Hindlimb muscle (tissue), 1 donor: ENCODE results near the gene SLC19A1. TPM values are rescaled to one million over a fixed set of nuclear protein-coding genes. Genes with fewer than 3 reads are reported as not detected.

Experiments used
- DNase-seq: peaks from one replicate; pipeline ENCODE4 v3.0.0-alpha.2; 2013
- polyA plus RNA-seq: library from polyadenylated mRNA; unstranded; fragments of 120-200 nt; gene quantifications from one replicate; pipeline ENCODE4 v1.2.1, GENCODE V29; 2013; ENCODE audit not compliant: insufficient read length

SLC19A1 gene
- polyA plus RNA-seq, 1 donor, result 8.1 TPM

DNA sequence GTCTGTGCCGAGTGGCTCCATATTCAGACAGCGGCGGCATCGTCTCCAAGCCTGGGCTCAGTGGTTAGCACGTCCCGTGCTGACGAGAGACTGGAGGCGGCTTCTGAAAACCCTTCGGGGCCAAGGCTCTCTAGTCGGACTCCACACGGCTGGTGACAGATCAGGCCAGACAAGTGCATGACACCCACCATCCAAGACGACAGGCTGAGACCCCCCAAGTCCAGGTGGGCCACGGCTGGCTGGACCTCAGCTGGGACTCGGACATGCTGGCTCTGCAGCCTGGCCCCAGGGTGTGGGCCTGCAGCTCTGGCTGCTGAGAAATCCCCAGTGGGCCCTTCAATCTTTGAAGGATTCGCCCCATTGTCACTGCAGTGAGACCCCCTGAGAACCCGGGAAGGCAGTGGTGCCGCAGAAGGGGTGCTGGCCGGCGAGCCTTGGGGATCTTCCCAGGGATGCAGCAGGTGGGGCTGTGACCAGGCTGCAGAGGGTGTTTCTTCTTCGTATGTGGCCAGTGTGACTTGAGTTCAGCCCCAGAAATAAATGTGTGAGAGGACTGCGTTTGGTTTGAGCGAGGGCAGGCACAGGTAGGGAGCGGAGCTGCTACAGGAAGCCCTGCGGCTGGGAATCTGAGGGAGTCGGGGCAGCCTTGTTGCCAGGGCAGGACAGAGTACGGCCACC, 15.9 kb upstream of the SLC19A1 start:
- no peak for DNase-seq

DNA sequence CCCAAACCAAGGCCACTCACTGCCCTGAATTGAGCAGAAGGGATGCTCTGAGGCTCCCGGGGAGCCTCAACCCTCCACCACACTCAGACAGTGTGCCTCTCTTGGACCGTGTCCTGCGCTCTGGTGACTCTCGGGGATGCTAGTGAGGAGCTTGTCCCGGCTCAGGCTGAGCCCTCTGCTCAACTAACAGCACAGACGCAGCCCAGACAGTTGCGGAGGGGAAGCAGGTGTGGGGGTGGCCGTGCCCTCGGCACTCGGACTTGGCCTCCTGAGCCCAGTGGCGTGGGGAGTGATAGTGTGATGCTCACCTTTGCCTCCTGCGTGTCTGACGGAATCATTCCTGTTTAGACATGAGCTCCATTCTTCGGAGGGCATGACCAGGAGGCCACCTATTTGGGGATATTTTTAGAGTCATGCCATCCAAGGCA, 15.4 kb upstream of the SLC19A1 start:
- DNase-seq, result no peak

DNA sequence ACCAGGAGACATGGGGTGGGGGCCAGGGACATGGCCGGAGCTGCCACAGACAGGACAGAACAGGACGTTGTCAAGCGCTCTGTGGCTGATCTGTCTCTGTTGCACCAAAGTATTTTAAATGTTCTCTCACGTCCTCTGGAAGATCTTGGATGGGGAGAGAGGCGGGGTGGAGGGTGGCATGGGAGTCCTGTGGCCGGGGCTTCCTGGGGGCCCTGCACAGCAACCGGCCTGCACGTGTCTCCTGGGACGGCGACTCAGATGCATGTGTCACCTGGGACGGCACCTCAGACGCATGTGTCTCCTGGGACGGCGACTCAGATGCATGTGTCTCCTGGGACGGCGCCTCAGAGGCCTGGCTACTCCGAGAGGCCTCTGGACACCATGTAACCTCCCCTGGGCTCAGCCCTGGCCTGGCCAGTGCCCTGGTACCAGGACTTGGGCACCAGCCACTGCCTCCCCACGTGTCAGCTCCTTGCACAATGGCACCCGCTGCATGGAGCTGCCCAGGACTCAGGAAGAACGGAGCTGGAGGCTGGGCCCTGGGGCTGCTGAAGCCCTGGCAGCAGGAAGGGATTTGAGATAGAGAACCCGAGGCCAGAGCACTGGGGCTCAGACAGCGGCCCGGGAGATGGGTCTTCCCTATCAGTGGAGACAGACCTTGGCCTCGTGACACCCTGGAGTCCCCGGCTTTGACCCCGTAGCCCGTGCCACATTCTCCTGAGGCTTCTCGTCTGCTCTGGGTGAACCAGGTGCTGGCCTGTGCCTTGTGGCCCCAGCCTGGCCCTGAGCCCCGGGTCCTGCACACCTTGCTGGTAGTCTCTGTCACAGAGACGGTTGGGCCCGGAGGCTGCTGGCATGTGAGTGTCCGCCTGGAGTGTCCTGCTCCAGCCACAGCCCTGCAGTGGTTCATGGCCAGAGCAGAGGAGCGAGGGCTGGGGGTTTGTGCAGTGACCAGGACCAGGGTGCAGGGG, 14.7 kb upstream of the SLC19A1 start:
- DNase-seq, result no peak

DNA sequence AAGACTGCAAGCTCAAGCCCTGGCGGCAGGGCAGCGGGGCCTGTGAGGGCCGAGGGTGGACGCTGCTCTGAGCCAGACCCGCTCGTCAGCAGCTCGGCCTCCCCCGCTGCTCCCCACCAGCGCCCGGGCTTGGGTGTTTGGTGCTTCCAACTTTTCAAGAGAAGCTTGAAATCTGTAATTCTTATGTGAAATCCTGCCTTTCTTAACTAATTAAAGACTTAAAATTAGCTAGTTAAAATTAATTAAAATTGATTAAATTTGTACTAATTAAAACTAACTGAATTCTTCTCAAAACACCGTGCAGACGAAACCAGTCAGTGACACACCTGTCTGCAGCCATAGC, 14.0 kb upstream of the SLC19A1 start:
- no peak for DNase-seq

DNA sequence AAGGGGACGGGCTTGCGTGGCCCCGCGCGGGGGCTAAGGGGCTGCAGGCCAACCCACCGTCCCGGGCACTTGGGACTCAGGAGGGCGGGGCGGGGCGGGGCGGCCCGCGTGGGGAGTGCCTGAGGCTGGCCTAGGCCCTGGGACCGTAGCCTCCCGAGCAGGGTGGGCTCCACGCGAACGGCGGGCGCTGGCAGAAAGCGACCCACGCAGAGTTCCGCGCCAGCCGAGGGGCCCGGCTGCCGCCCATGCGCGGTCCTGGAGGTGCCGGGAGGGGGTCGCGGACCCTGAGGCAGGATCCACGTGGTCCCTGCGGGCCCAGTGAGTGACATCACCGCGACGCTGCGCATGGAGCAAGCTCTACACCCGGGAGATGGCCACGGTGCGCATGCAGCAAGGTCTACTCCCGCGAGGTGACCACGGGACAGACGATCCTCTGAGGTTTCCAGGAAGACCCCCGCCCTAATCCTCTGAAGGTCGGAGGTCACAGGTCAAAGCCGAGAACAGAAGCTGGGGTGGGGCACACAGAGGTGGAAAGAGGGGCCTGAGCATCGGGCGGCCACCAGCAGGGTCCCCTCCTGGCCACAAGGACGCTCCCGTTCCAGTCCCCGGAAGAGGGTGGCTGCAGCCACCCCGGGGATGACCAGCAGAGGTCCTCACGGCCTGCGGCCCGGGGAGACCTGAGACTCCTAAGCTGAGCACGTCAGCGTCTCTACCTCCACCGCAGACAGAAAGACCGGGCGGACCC, 13.5 kb upstream of the SLC19A1 start:
- peak; percentile 69 for DNase-seq

DNA sequence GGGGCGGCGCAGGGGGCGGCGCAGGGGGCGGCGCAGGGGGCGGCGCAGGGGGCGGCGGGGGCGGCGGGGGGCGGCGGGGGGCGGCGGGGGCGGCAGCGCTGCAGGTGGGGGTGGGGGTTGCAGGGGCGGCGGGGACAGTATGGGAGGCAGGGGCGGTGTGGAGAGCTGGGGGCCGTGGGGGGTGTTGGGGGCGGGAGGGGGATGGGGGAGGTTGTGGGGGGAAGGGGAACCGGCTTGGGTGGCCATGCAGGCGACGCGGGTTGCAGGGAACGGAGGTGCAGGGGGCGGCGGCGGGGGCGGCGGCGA, 13.0 kb upstream of the SLC19A1 start:
- no peak for DNase-seq

DNA sequence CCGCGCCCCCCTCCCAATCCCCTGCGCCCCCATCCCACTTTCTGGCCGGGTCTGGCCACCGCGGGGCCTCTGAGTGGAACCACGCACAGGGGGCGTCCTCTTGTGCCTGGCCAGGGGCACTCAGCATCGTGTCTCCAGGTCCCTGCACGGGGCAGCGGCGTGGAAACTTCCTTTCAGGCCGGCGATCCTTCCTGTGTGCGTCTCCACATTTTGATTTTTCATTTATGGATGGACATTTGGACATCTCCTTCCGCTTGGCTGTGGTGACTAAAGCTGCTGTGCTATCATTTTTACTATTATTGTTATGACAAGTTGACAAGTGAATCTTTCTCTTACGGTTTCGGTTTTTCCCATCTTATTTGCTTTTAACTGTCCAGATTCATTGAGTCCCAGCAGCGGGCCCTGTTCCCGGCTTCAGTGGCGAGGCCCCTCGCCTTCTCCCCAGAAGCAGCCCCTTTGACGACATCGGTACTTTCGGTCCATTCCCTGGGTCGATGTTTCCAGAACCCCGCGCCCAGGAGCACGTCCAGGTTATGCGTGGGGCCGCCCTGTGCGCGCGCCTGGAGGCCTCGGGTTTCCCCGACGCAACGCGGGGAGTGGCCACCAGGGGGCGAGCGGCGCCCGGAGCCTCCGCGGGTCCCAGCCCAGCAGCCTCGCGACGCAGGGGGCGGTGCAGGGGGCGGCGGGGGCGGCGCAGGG, 12.4 kb upstream of the SLC19A1 start:
- DNase-seq, result peak; percentile 88

DNA sequence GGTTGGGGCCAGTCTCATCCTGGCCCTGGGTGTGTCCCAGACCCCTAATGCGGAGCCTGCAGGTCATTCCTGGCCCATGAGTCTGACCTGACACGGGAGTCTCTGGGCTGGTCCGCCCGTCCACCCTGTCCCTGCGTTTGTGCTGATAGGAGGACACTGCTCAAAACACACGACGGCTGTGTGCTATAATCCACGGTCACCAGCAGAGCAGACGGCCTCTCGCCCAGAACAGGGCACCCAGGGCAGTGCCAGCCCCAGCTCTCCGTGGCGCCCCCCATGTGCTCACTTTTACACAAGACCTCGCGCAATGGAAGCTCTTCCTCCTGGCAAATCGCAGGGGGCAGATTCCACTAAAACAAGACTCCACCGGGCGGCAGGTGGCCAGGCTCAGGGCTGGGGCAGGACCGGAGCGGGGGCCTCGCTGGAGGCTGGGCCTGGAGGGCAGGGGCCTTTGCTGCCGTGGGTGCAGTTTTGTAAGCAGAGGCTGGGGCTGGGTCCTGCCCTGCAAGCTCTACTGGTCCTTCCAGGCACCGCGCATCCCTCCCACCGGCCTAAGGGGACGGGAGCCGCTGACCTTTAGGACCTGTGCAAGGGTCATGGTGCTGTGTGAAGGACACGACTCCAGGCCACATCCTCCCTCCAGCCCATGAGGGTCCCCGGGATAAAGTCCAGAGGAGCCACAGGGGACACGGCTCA, 10.6 kb upstream of the SLC19A1 start:
- no peak for DNase-seq

DNA sequence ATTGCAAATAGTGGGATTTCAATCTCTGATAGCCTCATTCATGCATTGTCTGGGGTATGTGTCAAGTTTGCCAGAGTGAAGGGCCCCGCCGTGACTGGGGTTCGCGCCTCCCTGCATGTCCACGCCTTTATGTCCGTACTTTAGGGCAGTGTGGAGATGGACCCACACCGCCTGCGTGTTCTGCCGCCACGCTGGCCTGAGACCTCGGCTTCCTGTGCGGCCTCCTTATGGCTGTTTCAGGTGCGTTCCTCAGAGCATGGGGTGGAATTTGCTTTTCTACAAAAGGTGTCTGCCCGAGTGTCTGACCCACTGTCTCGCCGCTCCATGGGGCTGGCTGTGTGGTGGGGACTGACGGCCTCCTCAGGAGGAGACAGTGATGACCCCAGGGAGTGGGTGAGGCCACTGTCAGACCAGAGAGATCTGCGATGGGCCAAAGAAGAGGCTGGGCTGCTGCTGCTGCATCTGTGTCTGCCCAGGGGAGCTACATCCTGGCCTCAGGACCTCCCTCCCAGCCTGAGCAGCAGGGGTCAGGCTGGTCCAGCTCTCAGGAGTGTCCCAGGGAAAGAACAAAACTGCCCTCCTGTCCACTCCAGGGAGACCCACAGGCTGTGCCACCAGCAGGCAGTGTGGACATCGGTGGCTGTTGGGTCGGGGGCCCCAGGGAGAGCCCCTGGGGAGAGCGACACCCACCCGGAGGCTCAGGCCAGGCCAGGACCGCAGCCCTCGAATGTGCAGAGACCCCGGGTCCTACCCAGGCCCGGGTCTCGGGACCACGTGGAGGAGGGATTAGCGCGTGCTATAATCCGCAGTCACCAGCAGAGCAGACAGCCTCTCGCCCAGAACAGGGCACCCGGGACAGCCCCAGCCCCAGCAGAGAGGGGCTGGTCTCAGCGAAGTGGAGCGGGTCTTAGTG, 9.8 kb upstream of the SLC19A1 start:
- DNase-seq, result no peak

DNA sequence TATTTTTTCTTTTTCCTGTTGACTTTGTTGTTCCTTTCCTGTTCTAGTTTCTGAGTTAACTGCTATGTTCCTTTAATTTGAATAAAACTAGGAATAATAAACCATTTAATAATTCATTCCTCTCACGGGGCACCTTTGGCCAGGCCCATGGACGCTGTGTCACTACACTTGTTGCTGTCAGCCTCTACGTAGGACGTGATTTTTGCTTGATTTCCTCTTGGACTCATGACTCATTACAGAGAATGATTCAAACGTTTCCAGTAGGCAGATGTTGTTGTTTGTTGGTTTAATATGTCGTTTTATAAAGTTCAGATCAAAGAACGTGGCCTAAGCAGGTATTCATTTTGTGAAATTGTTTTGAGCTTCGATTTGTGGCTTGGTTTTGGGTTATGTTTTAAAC, 9.1 kb upstream of the SLC19A1 start:
- DNase-seq, result no peak

DNA sequence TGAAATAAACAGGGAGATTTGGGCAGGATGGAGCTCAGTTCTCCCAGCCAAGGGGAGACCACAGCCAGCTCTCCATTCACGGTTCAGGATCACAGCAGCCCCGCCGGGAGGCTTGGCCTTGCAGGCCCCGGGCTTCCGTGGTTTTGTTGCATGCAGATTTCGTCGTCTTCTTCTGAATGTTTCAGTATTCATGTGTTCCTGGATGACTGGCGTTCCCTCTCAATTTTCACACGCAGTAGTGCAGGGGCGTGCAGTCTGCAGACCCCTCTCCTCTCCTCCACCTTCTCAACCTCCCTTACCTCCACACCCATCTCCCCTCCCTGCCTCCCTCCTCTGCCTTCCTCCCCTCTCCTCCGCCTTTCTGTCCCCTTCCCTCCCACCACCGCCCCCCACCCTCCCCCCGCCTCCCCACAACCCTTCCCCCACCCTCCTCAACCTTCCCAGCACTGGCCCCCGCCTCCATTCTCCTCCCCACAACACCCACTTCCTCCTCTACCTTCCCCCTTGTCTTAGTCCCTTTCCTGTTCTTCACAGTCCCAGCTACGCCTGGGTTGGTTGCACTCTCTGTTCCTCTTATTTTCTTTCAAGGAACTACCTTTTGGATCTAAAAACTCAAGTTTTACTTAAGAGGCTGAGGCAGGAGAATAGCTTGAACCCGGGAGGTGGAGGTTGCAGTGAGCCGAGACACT, 8.4 kb upstream of the SLC19A1 start:
- DNase-seq, result no peak

DNA sequence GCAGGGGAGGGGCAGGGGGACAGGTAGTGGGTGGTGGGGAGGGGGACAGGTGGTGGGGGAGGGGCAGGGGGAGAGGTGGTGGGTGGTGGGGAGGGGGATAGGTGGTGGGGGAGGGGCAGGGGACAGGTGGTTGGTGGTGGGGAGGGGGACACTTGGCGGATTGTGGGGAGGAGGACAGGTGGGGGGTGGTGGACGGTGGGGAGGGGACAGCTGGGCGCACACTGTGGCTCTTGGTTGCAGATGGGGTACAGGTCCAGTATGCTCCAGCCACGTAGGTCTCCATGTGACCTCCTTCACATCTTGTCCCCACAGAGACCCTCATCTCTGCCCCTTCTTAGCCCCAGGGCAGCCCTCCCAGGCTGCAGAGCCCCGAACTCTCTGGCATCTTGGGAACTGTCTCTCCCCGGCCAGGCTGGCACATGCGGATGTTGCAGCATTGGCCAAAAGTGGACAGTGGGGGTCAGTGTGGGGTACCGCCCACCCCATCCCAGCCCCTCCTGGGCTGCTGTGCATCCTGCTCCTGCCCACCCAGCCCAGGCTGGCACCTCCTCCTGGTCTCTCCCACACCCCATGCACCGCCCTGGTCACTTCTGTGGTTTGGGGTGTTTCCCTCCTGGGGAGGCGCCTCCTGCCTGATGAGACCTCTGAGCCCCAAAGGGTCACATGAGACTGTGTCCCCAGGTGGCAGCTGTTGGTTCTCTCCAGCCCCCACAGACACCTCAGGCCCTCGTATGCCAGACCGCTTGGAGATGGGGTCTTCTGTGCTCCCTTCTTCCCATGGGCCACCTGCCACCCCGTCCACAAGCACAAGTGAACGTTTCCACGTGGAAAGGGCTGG, 7.6 kb upstream of the SLC19A1 start:
- DNase-seq, result no peak

DNA sequence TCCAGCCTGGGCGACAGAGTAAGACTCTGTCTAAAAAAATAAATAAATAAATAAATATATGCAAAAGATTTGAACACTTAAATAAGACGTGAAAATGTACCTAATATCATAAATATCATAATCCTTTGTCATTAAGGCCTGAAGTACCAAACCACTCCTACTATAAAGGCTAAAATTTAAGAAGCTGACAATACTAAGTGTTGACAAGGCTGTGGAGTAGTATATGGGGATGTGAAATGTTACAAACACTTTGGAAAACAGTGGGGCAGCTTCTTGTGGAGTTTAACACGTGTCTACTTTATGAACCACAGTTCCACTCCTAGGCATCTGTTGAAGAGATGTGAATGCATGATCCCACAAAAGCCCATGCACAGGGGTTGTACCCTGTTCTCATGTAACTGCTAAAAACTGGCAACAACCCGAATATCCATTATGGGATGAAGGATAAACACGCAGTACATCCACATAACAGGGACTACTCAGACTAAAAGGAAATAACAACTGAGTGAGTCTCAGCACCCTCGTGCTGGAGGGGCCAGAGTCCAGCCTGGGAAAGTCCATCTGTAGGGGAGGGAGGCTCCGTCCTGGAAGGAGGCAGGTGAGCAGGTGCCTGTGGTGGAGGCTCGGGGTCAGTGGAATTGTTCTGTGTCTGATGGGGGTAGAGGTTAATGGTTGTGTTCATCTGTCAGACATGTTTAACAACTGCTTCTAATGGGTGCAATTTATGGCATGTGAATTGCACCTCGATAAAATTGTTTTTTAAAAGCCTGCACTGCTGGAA, 6.7 kb upstream of the SLC19A1 start:
- no peak for DNase-seq

DNA sequence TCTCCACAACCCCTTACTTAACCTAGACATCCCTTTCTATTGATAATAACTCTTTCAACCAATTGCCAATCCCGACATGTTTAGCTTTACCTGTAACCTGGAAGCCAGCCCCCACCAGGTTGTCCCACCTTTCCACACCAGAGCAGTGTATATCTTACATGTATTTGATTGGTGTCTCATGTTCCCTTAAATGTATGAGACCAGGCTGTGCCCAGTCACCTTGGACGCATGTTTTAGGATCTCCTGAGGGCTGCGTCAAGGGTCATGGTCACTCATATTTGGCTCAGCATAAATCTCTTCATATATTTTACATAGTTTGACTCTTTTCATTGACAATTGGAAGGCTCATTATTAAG, 5.3 kb upstream of the SLC19A1 start:
- DNase-seq, result no peak

DNA sequence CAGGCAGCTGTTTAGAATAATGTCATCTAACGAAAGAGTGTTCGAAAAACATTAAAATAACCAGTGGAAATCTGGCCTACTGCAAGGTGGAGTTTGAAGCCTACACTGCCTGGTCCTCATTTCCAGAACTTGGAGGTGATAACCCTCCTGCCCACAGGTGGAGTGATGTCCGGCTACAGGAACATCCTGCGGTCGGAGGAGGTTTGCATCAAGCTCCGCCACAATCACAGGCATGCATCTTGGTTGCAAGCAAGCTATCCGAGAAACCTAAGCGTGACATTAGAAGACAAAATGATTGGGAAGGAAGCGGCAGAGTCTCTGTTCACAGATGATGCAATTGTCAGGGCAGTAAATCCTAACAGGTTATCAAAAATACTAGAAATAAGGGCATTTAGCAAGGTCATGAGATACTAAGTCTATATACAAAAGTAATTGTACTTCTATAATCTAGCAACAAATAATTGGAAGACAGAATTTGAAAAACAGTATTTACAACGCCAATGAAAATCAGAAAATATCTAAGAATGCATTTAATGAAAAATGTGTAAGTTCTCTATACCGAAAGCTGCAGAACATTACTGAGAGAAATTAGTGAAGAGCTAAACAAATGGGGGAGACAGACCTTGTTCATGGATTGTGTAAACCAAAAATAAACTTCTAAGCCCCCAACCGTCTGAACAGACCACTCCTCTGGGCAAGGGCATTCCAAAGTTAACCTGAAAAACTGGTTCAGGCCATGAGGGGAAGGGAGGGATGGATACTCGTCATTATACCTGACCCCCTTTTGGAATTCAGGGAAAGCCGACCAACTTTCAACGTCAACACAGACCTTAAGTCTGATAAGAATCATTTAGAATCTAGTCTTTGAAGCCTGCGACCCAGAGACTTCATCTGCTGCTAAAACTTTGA, 4.7 kb upstream of the SLC19A1 start:
- no peak for DNase-seq

DNA sequence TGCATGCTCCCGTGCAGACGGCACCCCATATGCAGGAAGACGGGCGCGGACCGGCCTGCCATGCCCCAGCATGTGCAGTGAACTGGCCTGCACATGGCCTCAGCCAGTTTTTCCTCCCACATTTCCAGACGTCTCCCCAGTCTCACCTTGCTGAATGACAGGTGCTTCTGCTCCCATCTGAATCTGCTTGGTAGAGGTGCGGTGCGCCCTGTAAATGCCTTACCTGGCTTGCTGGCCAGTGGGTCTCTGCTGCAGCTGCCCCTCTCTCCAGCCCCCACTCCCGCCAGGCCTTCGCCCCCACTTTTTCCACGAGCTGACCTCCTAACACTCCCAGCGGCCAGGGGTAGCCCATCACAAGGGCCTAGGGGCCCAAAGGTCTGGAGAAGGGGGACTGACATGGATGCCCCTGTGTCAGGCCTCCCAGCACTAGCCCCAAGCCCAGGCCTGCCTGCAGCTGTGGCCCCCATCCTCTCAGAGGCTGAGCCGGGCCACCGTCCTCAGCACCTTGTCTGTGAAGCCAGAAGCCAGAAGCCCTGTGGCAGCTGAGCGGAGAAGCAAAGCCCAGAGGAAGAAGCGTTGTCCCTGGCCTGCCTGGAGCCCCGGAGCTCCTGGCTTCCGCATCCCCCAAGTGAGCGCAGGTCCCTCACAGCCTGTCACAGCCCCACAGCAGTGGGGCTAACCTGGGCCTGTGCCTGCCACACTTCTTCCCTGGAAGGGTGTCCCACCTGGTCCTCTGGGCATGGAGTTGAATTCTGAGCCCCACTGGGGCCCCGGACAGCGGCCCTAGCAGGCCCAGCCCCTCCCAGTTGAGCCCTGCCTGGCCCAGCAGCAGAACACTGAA, 3.7 kb upstream of the SLC19A1 start:
- no peak for DNase-seq

DNA sequence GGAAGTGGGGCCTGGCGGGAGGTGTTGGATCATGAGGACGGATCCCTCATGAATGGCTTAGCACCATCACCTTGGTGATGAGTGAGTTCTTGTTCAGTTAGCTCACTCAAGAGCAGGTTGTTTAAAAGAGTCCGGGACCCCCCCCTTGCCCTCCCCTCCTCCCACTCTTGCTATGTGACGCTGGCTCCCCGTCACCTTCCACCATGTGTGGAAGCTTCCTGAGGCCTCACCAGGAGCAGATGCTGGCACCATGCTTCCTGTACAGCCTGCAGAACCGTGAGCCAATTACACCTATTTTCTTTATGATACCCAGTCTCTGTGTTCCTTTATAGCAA, 3.0 kb upstream of the SLC19A1 start:
- no peak for DNase-seq
